HepG2 (cell line): ENCODE measurements around the gene C6orf132. TPM values are rescaled to one million over a fixed set of nuclear protein-coding genes. Genes with fewer than 3 reads are reported as not detected.

Source experiments
- HDAC2 ChIP-seq: sonication (generic); formaldehyde crosslinking; IDR thresholded peaks from 2 replicates; pipeline ENCODE4 v1.4.0; 2020; ENCODE audit warnings: missing genetic modification reagents
- JARID2 ChIP-seq: sonication (generic); formaldehyde crosslinking; IDR thresholded peaks from 2 replicates; pipeline ENCODE4 v1.8.1; 2023; ENCODE audit warnings: missing genetic modification reagents, inconsistent platforms; ENCODE audit not compliant: insufficient replicate concordance
- MAF1 ChIP-seq: sonication (generic); formaldehyde crosslinking; IDR thresholded peaks from 2 replicates; pipeline ENCODE4 v1.5.0; 2020; ENCODE audit warnings: missing genetic modification reagents, borderline replicate concordance
- MTA3 ChIP-seq: sonication (generic); formaldehyde crosslinking; IDR thresholded peaks from 2 replicates; pipeline ENCODE4 v1.4.0; 2020; ENCODE audit warnings: missing genetic modification reagents
- PHF5A ChIP-seq: IDR thresholded peaks from one replicate; pipeline ENCODE4 v1.6.1; 2018; ENCODE audit warnings: low read depth, missing genetic modification reagents; ENCODE audit not compliant: unreplicated experiment
- TP53 ChIP-seq: sonication (generic); formaldehyde crosslinking; conservative IDR thresholded peaks from 2 replicates; pipeline ENCODE4 v1.4.0; 2020; ENCODE audit warnings: missing genetic modification reagents
- ZBTB20 ChIP-seq: sonication (generic); formaldehyde crosslinking; IDR thresholded peaks from 2 replicates; pipeline ENCODE4 v1.8.1; 2023; ENCODE audit warnings: missing genetic modification reagents, low read depth, mild to moderate bottlenecking, borderline replicate concordance
- ZNF234 ChIP-seq: sonication (generic); formaldehyde crosslinking; conservative IDR thresholded peaks from 2 replicates; pipeline ENCODE4 v1.5.1; 2020; ENCODE audit warnings: mild to moderate bottlenecking, missing genetic modification reagents
- ZNF703 ChIP-seq: sonication (generic); formaldehyde crosslinking; IDR thresholded peaks from 2 replicates; pipeline ENCODE4 v1.5.1; 2020; ENCODE audit warnings: missing genetic modification reagents, mild to moderate bottlenecking, moderate library complexity, borderline replicate concordance
- ZNF720 ChIP-seq: sonication (generic); formaldehyde crosslinking; IDR thresholded peaks from 2 replicates; pipeline ENCODE4 v1.4.0; 2020; ENCODE audit warnings: missing genetic modification reagents
- polyA plus RNA-seq, 8 experiments: library from polyadenylated mRNA; depleted of rRNA in 3 of 8; stranded (reverse) in 7 of 8; unstranded in 1 of 8; fragments of >200 nt; fragmentation: Illumina TruSeq in 4 of 8; extraction: Trizol in 4 of 8; gene quantifications; 2 replicates each; pipeline versions ENCODE4 v1.2.1 to v1.2.3, GENCODE V29; 2011 to 2016; ENCODE audit warnings: low read depth in 4 of 8, missing spikeins in 1 of 8, mixed read lengths in 1 of 8; ENCODE audit not compliant: insufficient read depth in 1 of 8
- total RNA-seq, 5 experiments: library from RNA; depleted of rRNA; stranded (reverse); fragments of >200 nt; fragmentation: Illumina TruSeq; extraction: Trizol; gene quantifications; 2 replicates each; pipeline ENCODE4 v1.2.3, GENCODE V29; 2016; ENCODE audit warnings: low read depth in 1 of 5
- TF ChIP-seq, protein P1 (sequence below): IDR thresholded peaks from 2 replicates; pipeline ENCODE4 v1.4.0; 2020; ENCODE audit warnings: mild to moderate bottlenecking, missing genetic modification reagents
- TF ChIP-seq, protein P2 (sequence below): sonication (generic); formaldehyde crosslinking; IDR thresholded peaks from 2 replicates; pipeline ENCODE4 v1.8.0; 2023; ENCODE audit warnings: mild to moderate bottlenecking, missing genetic modification reagents
- TF ChIP-seq, protein P3 (sequence below): sonication (generic); formaldehyde crosslinking; IDR thresholded peaks from 2 replicates; pipeline ENCODE4 v1.4.0; 2020; ENCODE audit warnings: mild to moderate bottlenecking, low read depth, missing genetic modification reagents
- TF ChIP-seq, protein P4 (sequence below): sonication (generic); formaldehyde crosslinking; IDR thresholded peaks from 2 replicates; pipeline ENCODE4 v1.5.1; 2020; ENCODE audit warnings: missing genetic modification reagents, mild to moderate bottlenecking, borderline replicate concordance
- TF ChIP-seq, protein P5 (sequence below), 2 experiments: fragments of 450-650 bp in 1 of 2; sonication (generic) in 1 of 2; formaldehyde crosslinking; IDR thresholded peaks; 2 replicates each; pipeline versions ENCODE4 v1.5.0 to v1.8.0; 2020 to 2022; ENCODE audit warnings: mild to moderate bottlenecking in 1 of 2, missing genetic modification reagents in 1 of 2
- TF ChIP-seq, protein P6 (sequence below): sonication (generic); formaldehyde crosslinking; IDR thresholded peaks from 2 replicates; pipeline ENCODE4 v1.4.0; 2020; ENCODE audit warnings: mild to moderate bottlenecking, low read depth, missing genetic modification reagents

Gene C6orf132
- total and polyA plus RNA-seq, 2 of the 13 experiments (the other 11 are each of a cell fraction or from before 2014, with no cell fraction given), result 0.78 to 3.0 TPM

DNA sequence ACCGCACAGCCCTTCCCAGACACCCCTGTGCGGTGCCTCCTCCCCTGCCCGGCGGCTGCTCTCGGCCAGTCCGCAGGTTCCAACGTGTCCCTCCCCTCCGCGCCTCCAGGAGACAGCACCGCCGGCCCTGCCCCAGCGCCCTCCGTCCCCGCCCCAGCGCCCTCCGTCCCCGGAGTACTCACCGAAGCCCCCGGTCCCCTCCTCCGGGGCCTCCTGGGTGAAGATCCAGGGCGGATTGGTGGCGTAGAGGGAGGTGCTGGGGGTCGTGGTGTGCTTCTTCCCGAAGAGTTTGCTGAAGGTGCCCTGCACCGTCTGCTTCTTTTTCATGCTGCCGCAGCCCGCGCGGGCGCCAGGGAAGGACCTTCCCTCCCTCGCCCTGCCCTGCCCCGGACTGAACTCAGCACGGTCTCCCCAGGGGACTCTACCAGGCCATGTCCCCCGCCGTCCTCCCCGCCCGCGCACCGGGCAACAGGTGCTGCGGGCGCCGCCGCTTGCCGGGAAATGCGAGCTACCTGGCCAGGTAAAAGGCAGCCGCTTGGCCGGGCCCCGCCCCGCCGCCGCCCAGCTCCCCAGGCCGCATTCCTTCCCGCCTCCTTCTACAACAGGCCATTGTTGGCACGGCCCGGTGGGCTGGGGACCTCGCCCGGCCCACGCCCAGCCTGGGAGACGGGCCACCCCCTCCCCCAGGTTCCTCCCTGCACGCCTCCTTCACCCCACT is at the start of gene C6orf132 (continued):
- TF ChIP-seq, protein P1, sequence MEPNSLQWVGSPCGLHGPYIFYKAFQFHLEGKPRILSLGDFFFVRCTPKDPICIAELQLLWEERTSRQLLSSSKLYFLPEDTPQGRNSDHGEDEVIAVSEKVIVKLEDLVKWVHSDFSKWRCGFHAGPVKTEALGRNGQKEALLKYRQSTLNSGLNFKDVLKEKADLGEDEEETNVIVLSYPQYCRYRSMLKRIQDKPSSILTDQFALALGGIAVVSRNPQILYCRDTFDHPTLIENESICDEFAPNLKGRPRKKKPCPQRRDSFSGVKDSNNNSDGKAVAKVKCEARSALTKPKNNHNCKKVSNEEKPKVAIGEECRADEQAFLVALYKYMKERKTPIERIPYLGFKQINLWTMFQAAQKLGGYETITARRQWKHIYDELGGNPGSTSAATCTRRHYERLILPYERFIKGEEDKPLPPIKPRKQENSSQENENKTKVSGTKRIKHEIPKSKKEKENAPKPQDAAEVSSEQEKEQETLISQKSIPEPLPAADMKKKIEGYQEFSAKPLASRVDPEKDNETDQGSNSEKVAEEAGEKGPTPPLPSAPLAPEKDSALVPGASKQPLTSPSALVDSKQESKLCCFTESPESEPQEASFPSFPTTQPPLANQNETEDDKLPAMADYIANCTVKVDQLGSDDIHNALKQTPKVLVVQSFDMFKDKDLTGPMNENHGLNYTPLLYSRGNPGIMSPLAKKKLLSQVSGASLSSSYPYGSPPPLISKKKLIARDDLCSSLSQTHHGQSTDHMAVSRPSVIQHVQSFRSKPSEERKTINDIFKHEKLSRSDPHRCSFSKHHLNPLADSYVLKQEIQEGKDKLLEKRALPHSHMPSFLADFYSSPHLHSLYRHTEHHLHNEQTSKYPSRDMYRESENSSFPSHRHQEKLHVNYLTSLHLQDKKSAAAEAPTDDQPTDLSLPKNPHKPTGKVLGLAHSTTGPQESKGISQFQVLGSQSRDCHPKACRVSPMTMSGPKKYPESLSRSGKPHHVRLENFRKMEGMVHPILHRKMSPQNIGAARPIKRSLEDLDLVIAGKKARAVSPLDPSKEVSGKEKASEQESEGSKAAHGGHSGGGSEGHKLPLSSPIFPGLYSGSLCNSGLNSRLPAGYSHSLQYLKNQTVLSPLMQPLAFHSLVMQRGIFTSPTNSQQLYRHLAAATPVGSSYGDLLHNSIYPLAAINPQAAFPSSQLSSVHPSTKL (CRISPR knock-in tag), result no peak
- TF ChIP-seq, protein P2, sequence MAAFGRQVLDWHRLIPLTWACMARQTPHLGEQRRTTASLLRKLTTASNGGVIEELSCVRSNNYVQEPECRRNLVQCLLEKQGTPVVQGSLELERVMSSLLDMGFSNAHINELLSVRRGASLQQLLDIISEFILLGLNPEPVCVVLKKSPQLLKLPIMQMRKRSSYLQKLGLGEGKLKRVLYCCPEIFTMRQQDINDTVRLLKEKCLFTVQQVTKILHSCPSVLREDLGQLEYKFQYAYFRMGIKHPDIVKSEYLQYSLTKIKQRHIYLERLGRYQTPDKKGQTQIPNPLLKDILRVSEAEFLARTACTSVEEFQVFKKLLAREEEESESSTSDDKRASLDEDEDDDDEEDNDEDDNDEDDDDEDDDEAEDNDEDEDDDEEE (CRISPR knock-in tag), result no peak
- TF ChIP-seq ZNF720 (CRISPR knock-in tag) (no peak), HDAC2 (CRISPR knock-in tag) (no peak; the same call in 1 of the 2 replicates), ZBTB20 (CRISPR knock-in tag) (no peak), JARID2 (CRISPR knock-in tag) (no peak), MAF1 (0 out of 2 replicates have a peak, but pooled peaks have one; percentile 57), ZNF703 (CRISPR knock-in tag) (no peak), TP53 (CRISPR knock-in tag) (no peak), PHF5A (CRISPR knock-in tag) (no peak), ZNF234 (CRISPR knock-in tag) (no peak), MTA3 (CRISPR knock-in tag) (no peak)
- TF ChIP-seq, protein P3, sequence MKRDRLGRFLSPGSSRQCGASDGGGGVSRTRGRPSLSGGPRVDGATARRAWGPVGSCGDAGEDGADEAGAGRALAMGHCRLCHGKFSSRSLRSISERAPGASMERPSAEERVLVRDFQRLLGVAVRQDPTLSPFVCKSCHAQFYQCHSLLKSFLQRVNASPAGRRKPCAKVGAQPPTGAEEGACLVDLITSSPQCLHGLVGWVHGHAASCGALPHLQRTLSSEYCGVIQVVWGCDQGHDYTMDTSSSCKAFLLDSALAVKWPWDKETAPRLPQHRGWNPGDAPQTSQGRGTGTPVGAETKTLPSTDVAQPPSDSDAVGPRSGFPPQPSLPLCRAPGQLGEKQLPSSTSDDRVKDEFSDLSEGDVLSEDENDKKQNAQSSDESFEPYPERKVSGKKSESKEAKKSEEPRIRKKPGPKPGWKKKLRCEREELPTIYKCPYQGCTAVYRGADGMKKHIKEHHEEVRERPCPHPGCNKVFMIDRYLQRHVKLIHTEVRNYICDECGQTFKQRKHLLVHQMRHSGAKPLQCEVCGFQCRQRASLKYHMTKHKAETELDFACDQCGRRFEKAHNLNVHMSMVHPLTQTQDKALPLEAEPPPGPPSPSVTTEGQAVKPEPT, result no peak
- TF ChIP-seq, protein P4, sequence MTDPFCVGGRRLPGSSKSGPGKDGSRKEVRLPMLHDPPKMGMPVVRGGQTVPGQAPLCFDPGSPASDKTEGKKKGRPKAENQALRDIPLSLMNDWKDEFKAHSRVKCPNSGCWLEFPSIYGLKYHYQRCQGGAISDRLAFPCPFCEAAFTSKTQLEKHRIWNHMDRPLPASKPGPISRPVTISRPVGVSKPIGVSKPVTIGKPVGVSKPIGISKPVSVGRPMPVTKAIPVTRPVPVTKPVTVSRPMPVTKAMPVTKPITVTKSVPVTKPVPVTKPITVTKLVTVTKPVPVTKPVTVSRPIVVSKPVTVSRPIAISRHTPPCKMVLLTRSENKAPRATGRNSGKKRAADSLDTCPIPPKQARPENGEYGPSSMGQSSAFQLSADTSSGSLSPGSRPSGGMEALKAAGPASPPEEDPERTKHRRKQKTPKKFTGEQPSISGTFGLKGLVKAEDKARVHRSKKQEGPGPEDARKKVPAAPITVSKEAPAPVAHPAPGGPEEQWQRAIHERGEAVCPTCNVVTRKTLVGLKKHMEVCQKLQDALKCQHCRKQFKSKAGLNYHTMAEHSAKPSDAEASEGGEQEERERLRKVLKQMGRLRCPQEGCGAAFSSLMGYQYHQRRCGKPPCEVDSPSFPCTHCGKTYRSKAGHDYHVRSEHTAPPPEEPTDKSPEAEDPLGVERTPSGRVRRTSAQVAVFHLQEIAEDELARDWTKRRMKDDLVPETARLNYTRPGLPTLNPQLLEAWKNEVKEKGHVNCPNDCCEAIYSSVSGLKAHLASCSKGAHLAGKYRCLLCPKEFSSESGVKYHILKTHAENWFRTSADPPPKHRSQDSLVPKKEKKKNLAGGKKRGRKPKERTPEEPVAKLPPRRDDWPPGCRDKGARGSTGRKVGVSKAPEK (CRISPR knock-in tag), result no peak
- TF ChIP-seq, protein P5, sequence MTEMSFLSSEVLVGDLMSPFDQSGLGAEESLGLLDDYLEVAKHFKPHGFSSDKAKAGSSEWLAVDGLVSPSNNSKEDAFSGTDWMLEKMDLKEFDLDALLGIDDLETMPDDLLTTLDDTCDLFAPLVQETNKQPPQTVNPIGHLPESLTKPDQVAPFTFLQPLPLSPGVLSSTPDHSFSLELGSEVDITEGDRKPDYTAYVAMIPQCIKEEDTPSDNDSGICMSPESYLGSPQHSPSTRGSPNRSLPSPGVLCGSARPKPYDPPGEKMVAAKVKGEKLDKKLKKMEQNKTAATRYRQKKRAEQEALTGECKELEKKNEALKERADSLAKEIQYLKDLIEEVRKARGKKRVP (CRISPR knock-in tag; IDR thresholded peaks at IDR 0.05), result no peak
- TF ChIP-seq, protein P6, sequence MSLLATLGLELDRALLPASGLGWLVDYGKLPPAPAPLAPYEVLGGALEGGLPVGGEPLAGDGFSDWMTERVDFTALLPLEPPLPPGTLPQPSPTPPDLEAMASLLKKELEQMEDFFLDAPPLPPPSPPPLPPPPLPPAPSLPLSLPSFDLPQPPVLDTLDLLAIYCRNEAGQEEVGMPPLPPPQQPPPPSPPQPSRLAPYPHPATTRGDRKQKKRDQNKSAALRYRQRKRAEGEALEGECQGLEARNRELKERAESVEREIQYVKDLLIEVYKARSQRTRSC (CRISPR knock-in tag), result no peak
